ENCODE results near the gene EIF2B4.

GRCh38 chr2:27354597-27354927, 15.6 kb downstream of the EIF2B4 start:
- TF ChIP-seq POLR2A (IDR thresholded peaks at IDR 0.05) (no peak), CTCF (IDR thresholded peaks at IDR 0.05) (no peak)

Data from heart left ventricle (tissue), 13 donors.